SK-N-SH treated with all-trans-retinoic acid at 6 μM for 48 hours (cell line): Measurements from ENCODE around the gene GADD45B.

Source experiments
- ATAC-seq: fragments of 200-7000 bp; cut with Tn5 transposase; 3 replicates; pipeline ENCODE4 v1.9.1; 2020; ENCODE audit warnings: mild to moderate bottlenecking, moderate library complexity
- ARNTL ChIP-seq: fragments of 450-650 bp; formaldehyde crosslinking; IDR thresholded peaks from 2 replicates; pipeline ENCODE4 v1.5.0; 2020; ENCODE audit warnings: low read depth, mild to moderate bottlenecking, moderate library complexity, borderline replicate concordance
- BACH2 ChIP-seq: fragments of 250-450 bp; sonication (Bioruptor Pico); IDR thresholded peaks from 2 replicates; pipeline ENCODE4 v1.9.0; 2021; ENCODE audit warnings: mild to moderate bottlenecking, borderline replicate concordance
- CREB5 ChIP-seq: fragments of 250-450 bp; sonication (Bioruptor Pico); IDR thresholded peaks from 2 replicates; pipeline ENCODE4 v1.5.1; 2020; ENCODE audit warnings: low read depth, mild to moderate bottlenecking, moderate library complexity
- CSRNP3 ChIP-seq: fragments of 250-450 bp; sonication (Bioruptor Pico); IDR thresholded peaks from 2 replicates; pipeline ENCODE4 v1.5.1; 2021; ENCODE audit warnings: mild to moderate bottlenecking, moderate library complexity
- ESRRG ChIP-seq: fragments of 250-450 bp; sonication (Bioruptor Pico); IDR thresholded peaks from 2 replicates; pipeline ENCODE4 v1.6.1; 2021; ENCODE audit warnings: mild to moderate bottlenecking
- GLIS3 ChIP-seq: fragments of 250-450 bp; sonication (Bioruptor Pico); IDR thresholded peaks from 2 replicates; pipeline ENCODE4 v1.5.0; 2020; ENCODE audit warnings: mild to moderate bottlenecking, moderate library complexity
- ISL1 ChIP-seq: fragments of 250-450 bp; sonication (Bioruptor Pico); IDR thresholded peaks from 2 replicates; pipeline ENCODE4 v2.1.2; 2022; ENCODE audit warnings: mild to moderate bottlenecking, moderate library complexity
- OSR1 ChIP-seq: fragments of 250-450 bp; sonication (Bioruptor Pico); IDR thresholded peaks from 2 replicates; pipeline ENCODE4 v1.8.0; 2022; ENCODE audit warnings: moderate library complexity, mild to moderate bottlenecking, inconsistent platforms
- PATZ1 ChIP-seq: fragments of 250-450 bp; sonication (Bioruptor Pico); IDR thresholded peaks from 2 replicates; pipeline ENCODE4 v1.8.0; 2020; ENCODE audit warnings: mild to moderate bottlenecking, moderate library complexity, borderline replicate concordance
- PPARA ChIP-seq: fragments of 250-450 bp; sonication (Bioruptor Pico); IDR thresholded peaks from 2 replicates; pipeline ENCODE4 v1.5.0; 2020; ENCODE audit warnings: mild to moderate bottlenecking, borderline replicate concordance
- RARB ChIP-seq: fragments of 250-450 bp; sonication (Bioruptor Pico); IDR thresholded peaks from 2 replicates; pipeline ENCODE4 v1.8.0; 2021; ENCODE audit warnings: mild to moderate bottlenecking, moderate library complexity
- SNAI2 ChIP-seq: fragments of 250-450 bp; sonication (Bioruptor Pico); IDR thresholded peaks from 2 replicates; pipeline ENCODE4 v1.5.0; 2020; ENCODE audit warnings: mild to moderate bottlenecking, moderate library complexity
- TCF4 ChIP-seq: fragments of 250-450 bp; sonication (Bioruptor Pico); IDR thresholded peaks from 2 replicates; pipeline ENCODE4 v1.8.0; 2021; ENCODE audit warnings: mild to moderate bottlenecking, moderate library complexity, borderline replicate concordance
- TOX ChIP-seq: fragments of 250-450 bp; sonication (Bioruptor Pico); IDR thresholded peaks from 2 replicates; pipeline ENCODE4 v1.8.0; 2021; ENCODE audit warnings: mild to moderate bottlenecking, moderate library complexity, borderline replicate concordance
- TSHZ2 ChIP-seq: fragments of 250-450 bp; sonication (Bioruptor Pico); IDR thresholded peaks from 2 replicates; pipeline ENCODE4 v1.5.0; 2020; ENCODE audit warnings: mild to moderate bottlenecking, moderate library complexity
- ZC3H10 ChIP-seq: fragments of 250-450 bp; sonication (Bioruptor Pico); IDR thresholded peaks from 2 replicates; pipeline ENCODE4 v1.5.1; 2021; ENCODE audit warnings: mild to moderate bottlenecking, moderate library complexity
- ZFP3 ChIP-seq: fragments of 250-450 bp; sonication (Bioruptor Pico); IDR thresholded peaks from 2 replicates; pipeline ENCODE4 v1.5.0; 2020; ENCODE audit warnings: mild to moderate bottlenecking, moderate library complexity
- ZFP30 ChIP-seq: fragments of 450-650 bp; formaldehyde crosslinking; IDR thresholded peaks from 2 replicates; pipeline ENCODE4 v1.5.0; 2022; ENCODE audit warnings: mild to moderate bottlenecking, moderate library complexity
- ZNF565 ChIP-seq: fragments of 450-650 bp; formaldehyde crosslinking; conservative IDR thresholded peaks from 2 replicates; pipeline ENCODE4 v1.5.0; 2020; ENCODE audit warnings: low read depth, mild to moderate bottlenecking, moderate library complexity
- ZNF8 ChIP-seq: fragments of 450-650 bp; formaldehyde crosslinking; IDR thresholded peaks from 2 replicates; pipeline ENCODE4 v1.5.0; 2020; ENCODE audit warnings: mild to moderate bottlenecking, moderate library complexity

GADD45B gene

GRCh38 chr19:2481466-2481865 is 5.5 kb downstream of the GADD45B start:
- no peak for ATAC-seq
- TF ChIP-seq PATZ1 (no peak), ZFP30 (CRISPR knock-in tag) (no peak)

- no peak for ATAC-seq
- no peak for TF ChIP-seq ZNF565 (CRISPR knock-in tag)
- no peak for TF ChIP-seq TOX (CRISPR knock-in tag)
- TF ChIP-seq ESRRG (CRISPR knock-in tag), result no peak
- no peak for TF ChIP-seq BACH2 (CRISPR knock-in tag)
- no peak for TF ChIP-seq OSR1
- no peak for TF ChIP-seq ZC3H10 (CRISPR knock-in tag)
- no peak for TF ChIP-seq TSHZ2 (CRISPR knock-in tag)
- no peak for TF ChIP-seq CREB5 (CRISPR knock-in tag)
- TF ChIP-seq SNAI2 (CRISPR knock-in tag), result no peak
- no peak for TF ChIP-seq CSRNP3
- no peak for TF ChIP-seq ZNF8
- TF ChIP-seq ARNTL, result no peak
These were observed 6.6 kb downstream of the GADD45B start for GRCh38 chr19:2482354-2483038.

- no peak for TF ChIP-seq CREB5 (CRISPR knock-in tag)
- TF ChIP-seq ZFP30 (CRISPR knock-in tag), result no peak
- no peak for TF ChIP-seq ZNF565 (CRISPR knock-in tag)
- ATAC-seq, result no peak
These were observed 7.2 kb downstream of the GADD45B start for GRCh38 chr19:2483084-2483483.

- ATAC-seq, result no peak
- TF ChIP-seq SNAI2 (CRISPR knock-in tag), result no peak
- no peak for TF ChIP-seq OSR1
- TF ChIP-seq ZNF565 (CRISPR knock-in tag), result no peak
- TF ChIP-seq RARB (CRISPR knock-in tag), result no peak
- no peak for TF ChIP-seq ZC3H10 (CRISPR knock-in tag)
- TF ChIP-seq ESRRG (CRISPR knock-in tag), result no peak
- no peak for TF ChIP-seq TCF4
- no peak for TF ChIP-seq BACH2 (CRISPR knock-in tag)
- TF ChIP-seq ARNTL, result no peak
- TF ChIP-seq ISL1, result no peak
- TF ChIP-seq ZNF8, result no peak
- TF ChIP-seq GLIS3 (CRISPR knock-in tag), result no peak
- no peak for TF ChIP-seq PPARA (CRISPR knock-in tag)
- no peak for TF ChIP-seq CREB5 (CRISPR knock-in tag)
- TF ChIP-seq ZFP3 (CRISPR knock-in tag), result no peak
- TF ChIP-seq TSHZ2 (CRISPR knock-in tag), result no peak
- no peak for TF ChIP-seq TOX (CRISPR knock-in tag)
These were observed 7.7 kb downstream of the GADD45B start for GRCh38 chr19:2483484-2484151.
